BJ (cell line): ENCODE data around the gene ANP32B. TPM values are rescaled to one million over a fixed set of nuclear protein-coding genes. Genes with fewer than 3 reads are reported as not detected.

ENCODE experiments used
- CTCF ChIA-PET: fragments of 350-600 bp; formaldehyde crosslinking; extraction: SDS; loops from one replicate; lab custom pipeline; 2021; ENCODE audit warnings: antibody characterized with exemption, inconsistent platforms; lab: Yijun Ruan, JAX
- POLR2A ChIA-PET: fragments of 300-600 bp; sonication (Branson Sonifier 250); formaldehyde crosslinking; extraction: SDS; loops from one replicate; lab custom pipeline; 2021; ENCODE audit warnings: antibody characterized with exemption; lab: Charles Lee
- DNase-seq: peaks from one replicate; pipeline ENCODE4 v3.0.0-alpha.2; 2011; ENCODE audit warnings: low read depth
- H3K27me3 ChIP-seq: 2 replicates; pipeline ENCODE4 v1.6.0; 2011; ENCODE audit warnings: low read length; ENCODE audit not compliant: control insufficient read depth, insufficient read depth
- H3K36me3 ChIP-seq: 2 replicates; pipeline ENCODE4 v1.5.1; 2011; ENCODE audit warnings: low read length; ENCODE audit not compliant: control insufficient read depth, insufficient read depth
- H3K4me3 ChIP-seq: 2 replicates; pipeline ENCODE4 v1.5.1; 2011; ENCODE audit warnings: low read depth, mild to moderate bottlenecking, control low read depth, low read length
- CTCF ChIP-seq: IDR thresholded peaks from 2 replicates; pipeline ENCODE4 v1.5.1; 2011; ENCODE audit warnings: low read depth, mild to moderate bottlenecking, control low read depth, inconsistent platforms, low read length, moderate library complexity; ENCODE audit not compliant: insufficient read depth
- polyA plus RNA-seq: library from polyadenylated mRNA; depleted of rRNA; stranded (reverse); fragments of >200 nt; gene quantifications from 2 replicates; pipeline ENCODE4 v1.2.3, GENCODE V29; 2011

Gene ANP32B
- polyA plus RNA-seq, 1 experiment: 18.3 TPM

- TF ChIP-seq CTCF: no peak
- H3K4me3 ChIP-seq: no peak overlapping the region
- DNase-seq: no peak
- ChIA-PET CTCF (interaction anchor here (0.7 to 1.8 kb wide), 3 partner anchors 13 to 35 kb away, joined by 3 to 6 read pairs (median 4); no protein-coding TSS in a partner anchor), POLR2A (no interaction called here)
- no peaks in the 10 kb centered on the region for H3K27me3 ChIP-seq
- peaks cover 19% of the 10 kb centered on the region for H3K36me3 ChIP-seq
Measured at GRCh38 chr9:98008764-98009163, 25.6 kb downstream of the ANP32B start.

GRCh38 chr9:98009437-98009836 is 26.3 kb downstream of the ANP32B start:
- peaks cover 21% of the 10 kb centered on the region for H3K36me3 ChIP-seq
- ChIA-PET CTCF (interaction anchor here (1.8 kb wide), 1 partner anchor 25 kb away, joined by 6 read pairs; no protein-coding TSS in a partner anchor), POLR2A (no interaction called here)
- DNase-seq: no peak
- TF ChIP-seq CTCF: no peak
- no peak overlapping the region for H3K4me3 ChIP-seq
- H3K27me3 ChIP-seq: no peaks in the 10 kb centered on the region

- no peak for TF ChIP-seq CTCF
- POLR2A ChIA-PET: no interaction called here
- no peaks in the 10 kb centered on the region for H3K27me3 ChIP-seq
- no peak overlapping the region for H3K4me3 ChIP-seq
- H3K36me3 ChIP-seq: peaks cover 20% of the 10 kb centered on the region
- CTCF ChIA-PET: no interaction called here
- peak; percentile 35 for DNase-seq
Measured at GRCh38 chr9:98009936-98010335, 26.8 kb downstream of the ANP32B start.

- CTCF ChIA-PET: no interaction called here
- no peaks in the 10 kb centered on the region for H3K27me3 ChIP-seq
Measured at GRCh38 chr9:98010445-98010844, 27.3 kb downstream of the ANP32B start.

GRCh38 chr9:98011122-98011521 is 28.0 kb downstream of the ANP32B start:
- TF ChIP-seq CTCF: no peak
- ChIA-PET POLR2A (no interaction called here), CTCF (no interaction called here)
- peaks cover 16% of the 10 kb centered on the region for H3K36me3 ChIP-seq
- no peak overlapping the region for H3K4me3 ChIP-seq
- DNase-seq: no peak
- H3K27me3 ChIP-seq: no peaks in the 10 kb centered on the region

More at GRCh38 chr9:98010445-98010844, 27.3 kb downstream of the ANP32B start:
- Histone ChIP-seq H3K36me3 (peaks cover 20% of the 10 kb centered on the region), H3K4me3 (no peak overlapping the region)
- no peak for TF ChIP-seq CTCF
- DNase-seq: no peak
- POLR2A ChIA-PET: no interaction called here
